ENCODE data around the gene NR3C2. TPM values are rescaled to one million over a fixed set of nuclear protein-coding genes. Genes with fewer than 3 reads are reported as not detected.

Gene NR3C2
- total RNA-seq, 2 donors from 2014 or later, result 0.44 to 0.82 TPM

GRCh38 chr4:148390311-148390710, 51.9 kb downstream of the NR3C2 start:
- no peak for DNase-seq
- no peaks in the 10 kb centered on the region for H3K9me3 Mint-ChIP-seq
- H3K4me3 Mint-ChIP-seq, result no peak overlapping the region
- Histone ChIP-seq H3K4me3 (ENCODE audit: low read length) (no peak overlapping the region), H3K36me3 (ENCODE audit: control insufficient read depth, insufficient read depth, low read length) (no peaks in the 10 kb centered on the region), H3K9me3 (ENCODE audit: control insufficient read depth, low read length) (no peaks in the 10 kb centered on the region), H3K9ac (ENCODE audit: extremely low read depth, low read length, poor library complexity, severe bottlenecking) (no peak overlapping the region), H3K27ac (ENCODE audit: low read depth, low read length) (no peak overlapping the region), H3K27me3 (ENCODE audit: control insufficient read depth, insufficient read depth, low read length, poor library complexity, severe bottlenecking) (no peaks in the 10 kb centered on the region), H3K4me1 (ENCODE audit: control insufficient read depth, insufficient read depth, low read length) (no peaks in the 10 kb centered on the region)
- 85 to 88% methylated on average over 2 to 3 of the region's 3 CpGs for WGBS, 2 experiments (ENCODE audit: insufficient coverage in 1 of 2, insufficient read length in 1 of 2)
- H3K27ac Mint-ChIP-seq, result no peak overlapping the region
- H3K36me3 Mint-ChIP-seq (ENCODE audit: low read depth), result no peaks in the 10 kb centered on the region
- no peaks in the 10 kb centered on the region for H3K27me3 Mint-ChIP-seq (ENCODE audit: insufficient read depth)
- no peaks in the 10 kb centered on the region for H3K4me1 Mint-ChIP-seq
- no peak for TF ChIP-seq CTCF (conservative IDR thresholded peaks at IDR 0.05)

GRCh38 chr4:148380291-148380690, 61.9 kb downstream of the NR3C2 start:
- 93 to 100% methylated on average over 4 of the region's 4 CpGs for WGBS, 2 experiments (ENCODE audit: insufficient coverage in 1 of 2, insufficient read length in 1 of 2)
- Histone ChIP-seq H3K4me1 (ENCODE audit: control insufficient read depth, insufficient read depth, low read length) (no peaks in the 10 kb centered on the region), H3K27me3 (ENCODE audit: control insufficient read depth, insufficient read depth, low read length, poor library complexity, severe bottlenecking) (no peaks in the 10 kb centered on the region), H3K9ac (ENCODE audit: extremely low read depth, low read length, poor library complexity, severe bottlenecking) (no peak overlapping the region), H3K27ac (ENCODE audit: low read depth, low read length) (no peak overlapping the region), H3K36me3 (ENCODE audit: control insufficient read depth, insufficient read depth, low read length) (no peaks in the 10 kb centered on the region), H3K4me3 (ENCODE audit: low read length) (no peak overlapping the region), H3K9me3 (ENCODE audit: control insufficient read depth, low read length) (no peaks in the 10 kb centered on the region)
- no peaks in the 10 kb centered on the region for H3K4me1 Mint-ChIP-seq
- no peaks in the 10 kb centered on the region for H3K27me3 Mint-ChIP-seq (ENCODE audit: insufficient read depth)
- H3K9me3 Mint-ChIP-seq, result no peaks in the 10 kb centered on the region
- TF ChIP-seq CTCF (conservative IDR thresholded peaks at IDR 0.05), result no peak
- no peak overlapping the region for H3K4me3 Mint-ChIP-seq
- H3K36me3 Mint-ChIP-seq (ENCODE audit: low read depth), result no peaks in the 10 kb centered on the region
- H3K27ac Mint-ChIP-seq, result no peak overlapping the region
- no peak for DNase-seq

GRCh38 chr4:148376151-148376550, 66.1 kb downstream of the NR3C2 start:
- DNase-seq, result no peak
- Mint-ChIP-seq H3K27ac (no peak overlapping the region), H3K27me3 (ENCODE audit: insufficient read depth) (no peaks in the 10 kb centered on the region), H3K36me3 (ENCODE audit: low read depth) (no peaks in the 10 kb centered on the region), H3K4me3 (no peak overlapping the region), H3K9me3 (no peaks in the 10 kb centered on the region), H3K4me1 (no peaks in the 10 kb centered on the region)
- no peak for TF ChIP-seq CTCF (conservative IDR thresholded peaks at IDR 0.05)
- no peak overlapping the region for H3K27ac ChIP-seq (ENCODE audit: low read depth, low read length)
- no peaks in the 10 kb centered on the region for H3K27me3 ChIP-seq (ENCODE audit: control insufficient read depth, insufficient read depth, low read length, poor library complexity, severe bottlenecking)
- no peaks in the 10 kb centered on the region for H3K4me1 ChIP-seq (ENCODE audit: control insufficient read depth, insufficient read depth, low read length)
- H3K9ac ChIP-seq (ENCODE audit: extremely low read depth, low read length, poor library complexity, severe bottlenecking), result no peak overlapping the region
- H3K9me3 ChIP-seq (ENCODE audit: control insufficient read depth, low read length), result no peaks in the 10 kb centered on the region
- no peaks in the 10 kb centered on the region for H3K36me3 ChIP-seq (ENCODE audit: control insufficient read depth, insufficient read depth, low read length)
- no peak overlapping the region for H3K4me3 ChIP-seq (ENCODE audit: low read length)
- WGBS, 2 experiments (ENCODE audit: insufficient coverage in 1 of 2, insufficient read length in 1 of 2), result 92 to 100% methylated on average over 1 to 3 of the region's 3 CpGs
